Measurements from ENCODE around the gene FKBP9.
"Not testable (repeated sequence)": the region's sequence is repeated elsewhere in the genome, so short reads cannot be mapped to it uniquely, and the experiment has no call there.

Gene FKBP9, protein sequence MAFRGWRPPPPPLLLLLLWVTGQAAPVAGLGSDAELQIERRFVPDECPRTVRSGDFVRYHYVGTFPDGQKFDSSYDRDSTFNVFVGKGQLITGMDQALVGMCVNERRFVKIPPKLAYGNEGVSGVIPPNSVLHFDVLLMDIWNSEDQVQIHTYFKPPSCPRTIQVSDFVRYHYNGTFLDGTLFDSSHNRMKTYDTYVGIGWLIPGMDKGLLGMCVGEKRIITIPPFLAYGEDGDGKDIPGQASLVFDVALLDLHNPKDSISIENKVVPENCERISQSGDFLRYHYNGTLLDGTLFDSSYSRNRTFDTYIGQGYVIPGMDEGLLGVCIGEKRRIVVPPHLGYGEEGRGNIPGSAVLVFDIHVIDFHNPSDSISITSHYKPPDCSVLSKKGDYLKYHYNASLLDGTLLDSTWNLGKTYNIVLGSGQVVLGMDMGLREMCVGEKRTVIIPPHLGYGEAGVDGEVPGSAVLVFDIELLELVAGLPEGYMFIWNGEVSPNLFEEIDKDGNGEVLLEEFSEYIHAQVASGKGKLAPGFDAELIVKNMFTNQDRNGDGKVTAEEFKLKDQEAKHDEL

DNA sequence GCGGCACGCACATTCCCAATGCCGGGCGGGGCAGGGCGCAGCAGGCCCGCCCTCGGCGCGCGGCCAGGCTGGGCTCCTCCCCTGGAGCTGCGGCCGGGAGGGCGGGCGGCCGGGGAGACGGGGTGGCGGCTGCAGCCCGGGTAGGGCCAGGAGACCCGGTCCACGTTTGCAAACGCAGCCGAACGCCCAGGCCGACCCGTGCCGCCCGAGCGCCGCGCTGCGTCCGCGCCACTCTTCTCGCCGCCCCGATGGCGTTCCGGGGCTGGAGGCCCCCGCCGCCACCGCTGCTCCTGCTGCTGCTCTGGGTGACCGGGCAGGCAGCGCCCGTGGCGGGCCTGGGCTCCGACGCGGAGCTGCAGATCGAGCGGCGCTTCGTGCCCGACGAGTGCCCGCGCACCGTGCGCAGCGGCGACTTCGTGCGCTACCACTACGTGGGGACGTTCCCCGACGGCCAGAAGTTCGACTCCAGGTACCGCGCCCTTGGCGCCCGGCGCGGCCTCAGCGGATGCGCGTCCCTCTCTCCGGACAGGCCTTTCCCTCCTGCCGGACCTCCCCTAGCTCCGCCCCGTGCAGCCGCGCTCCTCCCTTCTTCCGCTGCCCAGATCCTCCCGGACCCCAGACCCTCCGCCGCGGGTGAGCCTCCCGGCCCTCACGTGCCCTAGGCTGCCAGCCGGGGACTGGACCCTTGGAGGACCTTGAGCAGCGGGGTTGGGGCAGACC lies at the start of gene FKBP9:
Gene FKBP9 (plus strand): TSS at position 115 of the 720 bp plus-strand sequence. CDS start 134 bp downstream, at position 249.
- peak; percentile 74 to 85 for DNase-seq

DNA sequence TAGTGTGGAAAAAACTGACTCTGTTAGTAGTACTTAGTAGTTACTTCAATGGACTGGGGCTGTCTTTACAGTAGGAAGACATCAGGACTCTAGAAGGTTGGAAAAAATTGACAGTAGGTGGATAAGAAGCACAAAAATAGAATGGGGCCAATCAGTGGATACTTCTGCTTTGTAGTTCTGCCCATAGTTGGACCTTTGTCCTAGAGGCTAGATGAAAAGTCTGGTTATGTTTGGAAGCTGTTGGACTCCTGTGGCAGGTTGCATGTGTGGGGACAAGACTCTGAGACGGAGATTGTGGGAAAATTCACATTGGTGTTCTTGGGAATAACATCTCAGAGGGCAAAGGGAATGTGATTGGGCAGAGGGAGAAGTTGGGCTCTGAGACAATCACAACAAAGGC lies 47.0 kb upstream of the FKBP9 start:
- no peak for DNase-seq

DNA sequence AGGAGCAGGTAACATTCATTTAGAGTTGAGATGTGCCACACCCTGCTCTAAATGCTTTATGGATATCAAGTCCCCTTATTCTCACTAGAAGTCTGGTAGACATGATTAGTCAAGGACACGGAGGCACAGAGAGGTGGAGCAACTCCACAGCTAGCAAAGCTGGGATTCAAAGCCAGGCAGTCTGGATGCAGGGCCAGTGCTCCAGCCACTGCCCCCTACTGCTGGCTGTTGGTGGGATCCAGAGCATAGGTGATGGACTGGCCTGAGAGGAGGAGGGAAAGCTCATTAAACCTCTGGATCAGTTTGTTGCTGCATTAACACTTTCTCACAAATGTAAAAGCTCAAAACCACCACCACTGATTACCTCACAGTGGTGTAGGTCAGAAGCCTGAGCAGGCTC lies 43.1 kb upstream of the FKBP9 start:
- no peak for DNase-seq

DNA sequence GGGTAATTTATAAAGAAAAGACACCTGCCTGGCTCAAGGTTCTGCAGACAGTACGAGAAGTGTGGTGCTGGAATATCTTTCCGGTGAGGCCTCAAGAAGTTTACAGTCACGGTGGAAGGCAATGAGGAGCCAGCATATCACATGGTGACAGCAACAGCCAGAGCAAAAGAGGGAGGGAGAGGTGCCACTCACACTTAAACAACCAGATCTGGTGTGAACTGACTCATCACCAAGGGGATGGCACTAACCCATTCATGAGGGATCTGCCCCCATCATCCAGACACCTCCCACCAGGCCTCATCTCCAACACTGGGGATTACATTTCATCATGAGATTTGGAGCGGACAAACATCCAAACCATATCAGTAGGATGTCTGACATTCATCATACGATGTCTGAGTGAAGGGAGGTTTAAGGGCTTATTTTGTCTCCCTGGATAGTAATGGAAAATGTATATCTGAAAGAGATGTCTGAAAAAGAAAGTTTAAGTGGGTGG lies 42.2 kb upstream of the FKBP9 start:
- no peak for DNase-seq

DNA sequence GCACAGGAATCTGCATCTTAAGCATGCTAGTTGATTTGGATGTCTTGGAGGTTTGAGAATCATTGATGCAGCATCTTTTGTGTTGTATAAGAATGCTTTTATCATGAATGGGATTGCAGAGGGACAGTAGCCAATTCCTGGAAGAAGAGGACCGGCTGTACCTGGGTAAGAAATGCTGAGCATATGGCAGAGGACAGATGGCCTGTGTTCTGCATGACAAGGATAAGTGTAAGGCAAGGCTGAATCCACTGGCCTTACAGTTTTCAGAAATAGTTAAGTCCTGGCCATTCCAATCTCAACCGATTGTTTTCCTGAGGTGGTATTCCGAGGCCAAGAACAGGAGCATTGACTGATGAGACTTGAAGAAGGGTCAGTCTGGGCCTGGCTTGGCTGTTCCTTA lies 41.2 kb upstream of the FKBP9 start:
- no peak for DNase-seq

DNA sequence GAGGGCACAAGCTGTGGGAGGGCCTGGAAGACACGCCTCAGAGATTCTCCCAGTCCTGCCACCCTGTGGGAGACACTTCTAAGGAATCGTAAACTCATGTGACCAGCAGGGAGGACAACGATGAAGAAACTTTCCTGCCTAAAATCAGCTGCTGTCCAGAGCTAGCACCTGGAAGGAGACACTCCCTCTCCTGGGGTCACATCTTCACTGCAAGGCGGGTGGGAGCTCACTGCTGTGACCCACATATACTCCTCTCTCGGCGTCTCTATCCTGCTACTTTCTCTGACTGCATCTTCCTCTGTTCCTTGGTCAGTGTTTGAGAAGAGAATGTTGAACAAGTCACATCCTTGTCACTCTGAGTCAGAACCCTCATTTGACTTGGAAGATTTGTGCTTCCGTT lies 40.2 kb upstream of the FKBP9 start:
- DNase-seq: not testable (repeated sequence)

DNA sequence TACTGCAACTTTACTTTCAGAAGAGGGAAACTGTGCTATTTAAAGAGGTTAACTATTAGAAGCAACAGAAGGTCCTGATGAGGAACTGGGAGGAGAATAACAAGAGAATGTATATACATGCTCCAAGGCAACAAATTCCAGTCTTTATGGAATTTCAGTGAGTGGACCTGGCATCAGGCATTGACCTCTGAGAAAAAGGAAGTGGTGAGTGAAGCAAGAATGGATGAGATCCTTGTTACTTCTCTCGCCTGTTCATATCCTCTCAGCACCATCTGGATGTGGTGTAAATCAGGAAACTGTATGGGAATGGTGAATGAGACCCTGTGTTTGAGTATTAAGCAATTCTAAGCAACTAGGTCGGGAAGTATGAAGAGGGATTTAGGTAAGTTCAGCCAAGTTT lies 35.3 kb upstream of the FKBP9 start:
- no peak for DNase-seq

DNA sequence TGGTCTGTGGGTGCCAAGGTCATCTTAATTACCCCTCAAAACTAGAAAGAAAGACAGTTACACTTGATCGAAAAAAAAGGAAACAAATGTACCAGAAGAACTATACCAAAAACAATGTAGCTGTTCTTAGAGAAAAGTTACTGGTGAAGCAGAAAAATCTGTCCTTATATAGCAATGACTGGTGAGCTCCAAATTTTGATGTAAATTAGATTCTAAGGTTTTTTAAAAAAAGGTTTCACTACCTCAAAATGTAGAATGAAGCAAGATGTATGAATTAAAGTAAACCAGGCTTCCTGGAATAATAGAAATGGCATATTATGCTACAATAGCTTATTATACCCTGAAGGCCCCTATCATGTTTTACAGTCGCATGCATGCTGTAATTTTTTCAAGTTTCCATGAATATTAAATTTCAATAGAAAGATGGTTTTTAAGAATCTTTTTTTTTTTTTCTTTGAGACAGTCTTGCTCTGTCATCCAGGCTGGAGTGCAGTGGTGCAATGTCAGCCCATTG lies 28.4 kb upstream of the FKBP9 start:
- DNase-seq: no peak

DNA sequence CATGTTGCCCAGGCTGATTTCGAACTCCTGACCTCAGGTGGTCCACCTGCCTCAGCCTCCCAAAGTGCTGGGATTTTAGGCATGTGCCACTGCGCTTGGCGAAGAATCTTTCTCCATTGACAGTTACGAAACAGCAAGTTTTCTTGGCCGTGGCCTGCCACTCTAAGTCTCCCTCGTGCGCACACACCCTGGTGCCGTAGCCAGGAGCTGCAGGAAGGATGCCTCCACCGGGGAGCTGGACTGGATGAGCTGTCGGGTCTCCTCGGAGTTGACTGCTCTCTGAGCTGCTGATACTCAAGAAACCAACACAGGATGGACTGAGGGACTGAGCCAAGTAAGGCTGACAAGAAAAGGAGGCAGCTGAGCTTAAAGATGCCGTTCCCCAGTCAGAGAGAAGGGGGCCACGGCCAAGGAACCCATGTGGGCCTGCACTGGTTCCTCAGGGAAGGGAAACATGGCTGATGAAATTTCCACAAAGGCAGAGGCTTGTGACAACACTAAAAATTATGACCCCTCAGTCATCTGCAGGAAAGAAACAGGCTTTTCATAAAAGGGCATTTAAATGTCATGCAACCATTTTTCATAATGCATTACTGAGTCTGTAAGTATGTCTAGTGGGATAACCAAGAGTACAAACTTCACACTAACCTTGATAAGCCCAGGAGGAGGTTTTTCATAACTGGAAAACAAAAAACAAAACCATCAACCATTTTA lies 27.7 kb upstream of the FKBP9 start:
- DNase-seq: no peak

DNA sequence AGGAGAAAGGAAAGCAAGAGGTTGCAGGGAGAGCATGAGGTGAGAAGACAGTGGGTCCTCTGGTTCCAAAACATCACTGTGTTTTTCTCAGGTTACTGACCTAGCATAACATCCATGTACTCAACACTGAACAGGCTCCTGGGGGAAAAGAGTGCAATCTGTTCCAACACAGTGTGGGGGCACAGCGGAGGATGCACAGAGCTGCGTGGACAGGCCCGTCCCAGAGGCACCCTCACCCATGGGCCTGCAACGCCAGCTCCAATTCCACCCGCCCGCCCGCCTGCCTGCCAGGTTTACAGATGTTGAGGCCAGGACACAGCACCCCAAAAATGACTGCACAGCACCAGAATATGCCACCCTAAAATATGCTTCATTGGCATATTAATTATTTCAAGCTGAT lies 26.9 kb upstream of the FKBP9 start:
- DNase-seq: no peak

DNA sequence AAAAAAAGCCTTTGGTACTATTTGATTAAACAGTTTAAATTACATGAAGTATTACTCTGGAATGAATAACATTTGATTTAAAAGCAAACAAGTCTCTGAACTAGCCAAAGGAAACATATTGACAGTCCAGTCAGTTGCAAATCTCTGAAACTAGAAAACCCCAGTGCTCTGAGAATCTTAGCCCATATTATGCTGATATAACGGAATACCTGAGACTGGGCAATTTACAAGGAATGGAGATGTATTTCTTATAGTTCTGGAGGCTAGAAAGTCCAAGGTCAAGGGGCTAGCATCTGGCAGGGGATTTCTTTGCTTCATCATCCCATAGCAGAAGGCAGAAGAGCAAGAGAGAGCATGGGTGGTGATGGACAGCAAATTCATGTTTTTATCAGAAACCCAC lies 21.7 kb upstream of the FKBP9 start:
- no peak for DNase-seq

DNA sequence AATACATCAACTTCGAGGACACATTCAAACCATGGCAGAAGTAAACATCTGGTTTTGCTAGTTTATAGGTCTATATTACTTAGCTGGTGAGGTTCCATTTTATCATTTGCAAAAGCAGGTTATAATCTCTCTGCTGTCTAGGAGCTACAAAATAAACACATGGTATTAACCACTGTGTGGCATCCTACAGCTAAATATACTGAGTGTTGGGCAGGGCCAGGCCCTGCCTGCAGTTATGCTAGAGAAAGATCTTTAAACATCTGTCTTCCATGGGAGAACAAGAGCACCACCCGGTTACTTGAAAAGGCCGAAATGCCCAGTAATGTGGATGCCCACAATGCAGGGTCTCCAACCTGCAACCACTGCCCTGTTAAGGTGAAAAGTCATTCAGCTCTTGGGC lies 20.6 kb upstream of the FKBP9 start:
- no peak for DNase-seq

DNA sequence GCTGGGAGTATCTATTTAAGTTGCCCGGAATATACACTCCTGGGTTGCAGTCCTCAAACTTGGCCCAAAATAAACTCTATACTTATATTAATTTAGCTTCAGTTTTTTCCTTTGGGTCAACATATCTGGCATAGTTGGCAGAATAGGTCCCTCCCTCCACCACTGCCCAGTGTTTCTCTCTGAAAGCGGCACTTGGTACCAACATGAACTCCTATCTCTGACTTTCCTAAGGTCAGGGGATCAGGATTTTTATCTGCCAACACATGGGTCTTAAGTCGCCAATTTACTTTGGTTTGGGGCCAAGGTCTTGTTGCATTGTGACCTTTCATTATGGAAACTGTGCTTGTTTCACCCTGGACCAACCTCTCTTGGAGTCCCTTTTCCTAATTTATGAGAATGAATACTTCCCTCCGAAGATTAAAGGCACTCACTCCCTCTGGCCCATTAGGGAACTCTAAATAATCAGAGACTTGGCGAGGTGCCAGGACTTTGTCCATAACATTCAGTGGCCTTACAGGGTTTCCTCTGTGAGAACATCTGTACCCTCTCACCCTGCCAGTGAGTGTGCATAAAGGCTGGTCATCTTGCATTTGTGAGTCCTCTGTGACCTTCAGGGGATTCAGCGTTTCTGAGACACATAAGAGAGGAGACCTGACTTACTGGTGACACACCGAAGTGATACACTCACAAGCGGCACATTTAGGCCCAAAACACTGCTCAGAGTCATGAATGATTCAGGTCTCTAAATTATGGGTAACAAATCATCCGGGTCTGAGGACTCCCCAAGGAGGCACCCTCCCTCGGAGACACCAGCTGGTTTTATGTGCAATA lies 19.7 kb upstream of the FKBP9 start:
- peak; percentile 8 to 51 for DNase-seq

DNA sequence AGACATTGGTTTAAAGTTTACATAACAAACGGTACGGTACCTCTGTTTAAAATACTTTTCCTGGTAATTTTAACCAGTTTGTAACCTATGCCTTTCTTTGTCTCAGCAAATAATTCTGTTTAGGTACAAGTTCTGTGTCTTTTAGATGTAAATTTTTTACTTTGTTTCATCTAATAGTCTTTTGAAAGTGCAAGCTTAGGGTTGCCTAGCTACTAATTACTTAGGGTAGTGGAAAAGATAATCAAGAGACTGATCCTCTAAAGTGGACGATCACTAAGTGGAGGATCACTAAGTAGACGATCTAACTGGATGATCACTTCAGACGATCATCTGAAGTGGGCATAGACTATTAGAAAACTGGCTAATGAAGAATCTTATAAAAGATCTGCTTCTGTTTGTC lies 16.1 kb upstream of the FKBP9 start:
- DNase-seq: no peak

DNA sequence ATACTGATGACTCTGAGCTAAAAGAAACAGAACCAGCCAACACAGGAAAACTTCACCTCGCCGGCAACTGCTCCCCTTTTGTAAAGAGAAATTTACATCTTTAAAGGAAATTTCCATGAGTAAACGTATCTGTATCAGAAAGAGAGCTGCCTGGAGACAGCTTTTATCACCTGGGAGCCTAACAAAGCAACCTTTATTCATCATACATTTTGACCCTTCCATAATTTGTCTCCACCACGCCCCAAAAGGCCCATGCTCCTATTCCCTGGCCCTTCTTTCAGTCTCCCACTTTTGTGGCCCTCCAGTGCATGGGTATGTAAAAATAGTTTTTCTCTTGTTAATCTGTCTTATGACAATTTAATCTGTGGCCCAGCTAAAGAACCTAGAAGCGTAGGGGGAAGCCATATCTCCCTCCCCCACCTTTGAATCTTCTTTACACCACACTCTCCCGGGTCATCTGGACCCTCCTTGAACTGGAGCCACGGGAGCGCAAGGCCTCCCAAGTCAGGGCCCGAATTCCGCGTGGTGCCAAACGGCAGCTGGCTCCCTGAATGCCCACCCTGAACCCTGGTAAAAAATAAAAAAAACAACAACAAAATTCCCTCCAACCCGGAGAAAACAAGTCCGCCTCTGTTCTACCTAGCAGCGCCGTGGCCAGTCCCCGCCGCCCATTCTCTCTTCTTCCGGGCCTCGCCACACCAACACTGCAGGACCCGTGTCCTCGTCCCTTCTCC lies 15.4 kb upstream of the FKBP9 start:
- peak in 1 of 2 experiments; percentile 21 for DNase-seq

DNA sequence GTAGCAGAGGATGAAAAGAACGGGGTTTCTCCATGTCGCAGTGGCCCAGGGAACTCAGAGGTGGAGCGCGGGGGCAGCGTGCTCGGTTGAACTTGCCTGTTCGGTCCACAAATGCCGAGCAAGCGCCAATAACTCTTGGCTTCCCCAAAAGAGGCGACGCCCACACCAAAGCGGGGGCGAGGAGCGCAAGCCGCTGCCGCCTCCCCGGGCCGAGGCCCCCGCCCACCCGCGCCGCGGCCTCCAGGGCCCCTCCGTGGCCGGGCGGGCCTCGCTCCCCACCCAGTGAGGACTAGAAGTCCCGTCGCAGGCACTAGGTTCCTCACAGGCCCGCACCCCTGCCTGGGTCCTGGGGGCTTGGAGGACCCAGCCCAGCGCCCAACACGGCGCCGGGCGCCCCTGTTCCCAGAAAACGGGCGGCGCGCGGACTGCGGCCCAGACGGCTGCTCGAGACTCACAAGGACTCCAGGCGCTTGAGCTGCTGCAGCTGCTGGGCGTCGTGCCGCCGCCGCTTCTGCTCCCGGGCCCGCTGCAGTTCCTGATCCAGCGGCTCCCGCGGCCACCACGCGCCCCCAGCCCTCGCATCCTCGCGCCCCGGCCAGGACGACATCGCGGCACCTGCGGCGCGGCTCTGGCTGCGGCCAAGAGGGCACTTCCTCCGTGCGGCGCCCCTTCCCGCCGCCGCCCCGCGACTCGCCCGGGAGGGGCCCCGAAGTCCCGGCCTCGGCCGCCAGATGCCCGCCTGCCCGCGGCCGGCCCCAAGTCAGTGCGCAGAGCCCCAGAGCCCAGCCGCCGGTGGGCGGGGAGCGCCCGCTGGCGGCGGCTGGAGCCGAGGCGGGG lies 14.6 kb upstream of the FKBP9 start:
- peak; percentile 72 to 86 for DNase-seq

DNA sequence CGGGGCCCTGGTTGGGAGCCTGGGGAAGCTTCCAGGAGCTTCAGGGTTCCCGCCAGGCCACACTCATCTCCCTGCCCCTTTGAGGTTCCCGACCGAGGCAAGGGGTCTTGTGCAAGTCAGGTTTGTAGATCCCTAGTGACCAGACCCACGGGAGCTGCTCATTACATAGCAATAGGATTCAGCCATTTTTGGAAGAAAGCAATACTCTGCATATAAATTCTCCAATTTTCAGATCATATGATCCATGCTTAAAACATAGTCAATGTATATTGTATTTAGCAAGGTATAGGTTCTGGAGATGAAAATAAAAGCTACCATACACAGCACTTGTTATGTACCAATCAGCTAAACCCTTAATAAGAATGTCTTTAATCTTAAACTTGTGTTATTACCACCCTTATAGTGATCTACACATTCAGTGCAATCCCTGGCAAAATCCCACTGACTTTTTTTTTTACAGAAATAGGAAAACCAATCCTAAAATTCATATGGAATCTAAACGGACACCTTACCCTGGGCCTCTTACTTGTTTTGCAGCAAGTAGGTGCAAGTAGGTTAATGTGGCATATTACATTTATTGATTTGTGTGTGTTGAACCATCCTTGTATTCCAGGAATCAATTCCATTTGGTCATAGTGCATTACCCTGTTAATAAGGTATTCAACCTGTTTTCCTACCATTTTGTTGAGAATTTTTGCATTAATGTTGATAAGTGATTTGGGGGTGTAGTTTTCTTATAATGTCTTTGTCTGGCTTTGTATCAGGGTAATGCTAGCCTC lies 13.8 kb upstream of the FKBP9 start:
- DNase-seq: no peak

DNA sequence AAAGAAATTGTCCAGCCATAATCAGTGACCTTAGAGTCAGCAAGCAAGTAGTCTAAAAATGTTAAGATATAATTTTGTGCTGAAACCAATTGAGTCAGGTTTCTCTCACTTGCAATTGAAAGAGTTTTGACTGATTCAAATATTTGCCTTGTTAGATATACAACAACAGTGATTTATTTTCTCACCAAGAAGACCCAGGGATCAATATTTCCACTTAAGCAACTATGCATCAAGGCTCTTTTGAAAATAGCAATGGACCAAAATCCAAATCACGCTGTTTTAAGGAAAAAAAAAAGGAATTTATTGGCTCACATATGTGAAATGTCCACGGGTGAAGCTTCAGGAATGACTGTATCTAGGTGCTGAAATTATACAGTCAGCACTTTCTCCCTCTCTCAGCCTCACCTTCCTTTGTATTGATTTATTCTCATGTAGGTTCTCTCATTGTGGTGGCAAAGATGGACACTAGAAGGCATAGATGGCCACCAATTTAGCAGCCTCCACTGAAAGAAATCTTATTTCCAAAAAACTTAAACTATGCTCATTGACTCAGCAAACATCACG lies 9.7 kb upstream of the FKBP9 start:
- no peak for DNase-seq

DNA sequence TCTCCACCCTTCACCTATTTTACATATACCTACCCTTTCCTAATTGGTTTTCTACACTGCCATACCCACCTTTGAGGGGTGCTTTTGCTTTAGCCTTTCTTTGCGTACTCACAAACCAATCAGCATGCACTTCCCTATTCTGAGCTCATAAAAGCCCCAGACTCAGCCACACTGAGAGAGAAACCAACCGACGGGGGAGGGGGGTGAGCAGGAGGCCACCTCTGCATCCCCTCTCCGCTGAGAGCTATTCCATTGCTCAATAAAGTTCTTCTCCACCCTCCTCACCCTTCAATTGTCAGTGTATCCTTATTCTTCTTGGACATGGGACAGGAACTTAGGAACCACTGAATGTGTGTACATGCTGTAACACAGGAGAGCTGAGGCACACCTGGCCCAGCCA lies 9.0 kb upstream of the FKBP9 start:
- DNase-seq: no peak

Data from NCI-H2081 (cell line).